OCI-LY3 (cell line): Measurements from ENCODE around the gene EPHB1.

Source experiments
- CTCF ChIP-seq: fragments of 200-600, 300-600 bp; sonication (generic); IDR thresholded peaks from 2 replicates; pipeline ENCODE4 v1.5.1; 2014; ENCODE audit warnings: antibody characterized with exemption, low read length, low read depth
- EZH2phosphoT487 ChIP-seq: fragments of 200-600 bp; shearing (Covaris generic); IDR thresholded peaks from 2 replicates; pipeline ENCODE4 v1.6.1; 2018; ENCODE audit warnings: antibody characterized with exemption, mixed run types, low read depth

- TF ChIP-seq CTCF: no peak
- TF ChIP-seq EZH2phosphoT487: no peak
Observed at GRCh38 chr3:135229018-135229495, 434.0 kb downstream of the EPHB1 start.
